ENCODE measurements around the gene GNG5. TPM values are rescaled to one million over a fixed set of nuclear protein-coding genes. Genes with fewer than 3 reads are reported as not detected.
"Not testable (repeated sequence)": the region's sequence is repeated elsewhere in the genome, so short reads cannot be mapped to it uniquely, and the experiment has no call there.

The GNG5 gene
- total RNA-seq, 2 donors from 2014 or later, result 73.3 to 105 TPM

- DNase-seq (ENCODE audit: low spot score) (no peak), ATAC-seq (no peak)
- Mint-ChIP-seq H3K4me1 (ENCODE audit: low read depth in 2 of 2) (peaks cover 10 to 22% of the 10 kb centered on the region in 2 donors), H3K27me3 (peaks cover 22 to 33% of the 10 kb centered on the region in 2 donors), H3K27ac (no peak overlapping the region), H3K9me3 (peaks cover 9% of the 10 kb centered on the region), H3K36me3 (peaks cover 19% of the 10 kb centered on the region), H3K4me3 (no peak overlapping the region)
Measured at GRCh38 chr1:84476225-84476624, 30.2 kb downstream of the GNG5 start.

- Mint-ChIP-seq H3K36me3 (no peaks in the 10 kb centered on the region), H3K4me1 (ENCODE audit: low read depth in 2 of 2) (no peaks in the 10 kb centered on the region), H3K9me3 (peaks cover 3% of the 10 kb centered on the region), H3K27me3 (peaks cover 40 to 48% of the 10 kb centered on the region in 2 donors), H3K4me3 (no peak overlapping the region), H3K27ac (no peak overlapping the region)
- ATAC-seq, result no peak
- no peak for DNase-seq (ENCODE audit: low spot score)
Measured at GRCh38 chr1:84467298-84467697, 39.1 kb downstream of the GNG5 start.

- Mint-ChIP-seq H3K27me3 (peaks cover 38 to 44% of the 10 kb centered on the region in 2 donors), H3K27ac (no peak overlapping the region), H3K36me3 (no peaks in the 10 kb centered on the region), H3K4me1 (ENCODE audit: low read depth in 2 of 2) (no peaks in the 10 kb centered on the region), H3K9me3 (peaks cover 3% of the 10 kb centered on the region), H3K4me3 (no peak overlapping the region)
- ATAC-seq, result no peak
- no peak for DNase-seq (ENCODE audit: low spot score)
Measured at GRCh38 chr1:84462118-84462517, 44.3 kb downstream of the GNG5 start.

- no peak overlapping the region for H3K4me3 Mint-ChIP-seq
Measured at GRCh38 chr1:84452436-84452835, 53.9 kb downstream of the GNG5 start.

GRCh38 chr1:84450910-84451309 lies 55.5 kb downstream of the GNG5 start:
- H3K36me3 Mint-ChIP-seq, result peaks cover under 1% of the 10 kb centered on the region
- no peak overlapping the region for H3K4me3 Mint-ChIP-seq

More at GRCh38 chr1:84452436-84452835, 53.9 kb downstream of the GNG5 start:
- Mint-ChIP-seq H3K4me1 (ENCODE audit: low read depth in 2 of 2) (no peaks in the 10 kb centered on the region), H3K36me3 (no peaks in the 10 kb centered on the region), H3K27me3 (peaks cover 21 to 22% of the 10 kb centered on the region in 2 donors), H3K9me3 (no peaks in the 10 kb centered on the region), H3K27ac (no peak overlapping the region)
- ATAC-seq, result no peak
- DNase-seq (ENCODE audit: low spot score), result no peak

GRCh38 chr1:84448704-84449103 lies 57.7 kb downstream of the GNG5 start:
- ATAC-seq; H3K4me3 Mint-ChIP-seq; H3K36me3 Mint-ChIP-seq; H3K27ac Mint-ChIP-seq; DNase-seq (ENCODE audit: low spot score); H3K9me3 Mint-ChIP-seq; H3K4me1 Mint-ChIP-seq (ENCODE audit: low read depth in 2 of 2): not testable (repeated sequence)
- H3K27me3 Mint-ChIP-seq, result peaks cover 20 to 25% of the 10 kb centered on the region in 2 donors

More at GRCh38 chr1:84450910-84451309, 55.5 kb downstream of the GNG5 start:
- Mint-ChIP-seq H3K4me1 (ENCODE audit: low read depth in 2 of 2) (no peaks in the 10 kb centered on the region), H3K27ac (no peak overlapping the region), H3K9me3 (no peaks in the 10 kb centered on the region), H3K27me3 (peaks cover 22 to 25% of the 10 kb centered on the region in 2 donors)
- ATAC-seq, result no peak
- no peak for DNase-seq (ENCODE audit: low spot score)

Other genes starting within 250 kb of the GNG5 start
- gene SAMD13, start 204.9 kb downstream of the GNG5 start, total RNA-seq, result under 1 TPM in 1 of 2 donors, not detected in 1; 0.33 TPM
- gene DNASE2B, start 108.1 kb downstream of the GNG5 start, total RNA-seq, result not detected
- gene RPF1, start 27.3 kb downstream of the GNG5 start, total RNA-seq, result 10 to 100 TPM; 27.6 to 44.5 TPM
- gene SPATA1, start 195 bp downstream of the GNG5 start, total RNA-seq, result 1 to 10 TPM in 1 of 2 donors, under 1 TPM in 1; 0.95 to 3.0 TPM
- 10 to 100 TPM; 10.1 to 20.9 TPM for gene CTBS, start 67.9 kb upstream of the GNG5 start, total RNA-seq
- gene SSX2IP, start 183.9 kb upstream of the GNG5 start, total RNA-seq, result 10 to 100 TPM in 1 of 2 donors, 1 to 10 TPM in 1; 6.5 to 10.0 TPM

All from natural killer cell treated with Interleukin-12 subunit alpha and Interleukin-12 subunit beta and Interleukin-15 and Interleukin-18, amount 100 ng/mL, for 72 hours (primary cell).